GM06990 (cell line): ENCODE measurements around the gene RPH3AL.
"Not testable (repeated sequence)": the region's sequence is repeated elsewhere in the genome, so short reads cannot be mapped to it uniquely, and the experiment has no call there.

Experiments
- DNase-seq: peaks from one replicate; pipeline ENCODE4 v3.0.0-alpha.2; 2011; ENCODE audit not compliant: insufficient read length; ENCODE audit errors: extremely low read depth
- H3K27me3 ChIP-seq: replicated peaks from 2 replicates; pipeline ENCODE4 v1.6.0; 2011; ENCODE audit warnings: low read length; ENCODE audit not compliant: control insufficient read depth, insufficient read depth
- H3K36me3 ChIP-seq: 2 replicates; pipeline ENCODE4 v1.5.1; 2011; ENCODE audit warnings: low read length; ENCODE audit not compliant: control insufficient read depth, insufficient read depth
- H3K4me3 ChIP-seq: replicated peaks from 2 replicates; pipeline ENCODE4 v1.5.1; 2011; ENCODE audit warnings: low read depth, mild to moderate bottlenecking, control low read depth, low read length
- CTCF ChIP-seq: IDR thresholded peaks from 2 replicates; pipeline ENCODE4 v1.5.1; 2011; ENCODE audit warnings: low read length, control low read depth, mild to moderate bottlenecking, inconsistent platforms; ENCODE audit not compliant: insufficient read depth, poor library complexity, severe bottlenecking

The RPH3AL gene

GRCh38 chr17:237406-237955, 115.1 kb downstream of the RPH3AL start:
- Histone ChIP-seq H3K36me3 (no peaks in the 10 kb centered on the region), H3K27me3 (no peaks in the 10 kb centered on the region), H3K4me3 (no peak overlapping the region)
- no peak for TF ChIP-seq CTCF
- DNase-seq, result no peak

GRCh38 chr17:236641-237405, 115.8 kb downstream of the RPH3AL start:
- TF ChIP-seq CTCF, result no peak
- no peak for DNase-seq
- Histone ChIP-seq H3K27me3 (no peaks in the 10 kb centered on the region), H3K36me3 (no peaks in the 10 kb centered on the region), H3K4me3 (no peak overlapping the region)

GRCh38 chr17:235831-236640, 116.6 kb downstream of the RPH3AL start:
- no peak overlapping the region for H3K4me3 ChIP-seq
- no peak for TF ChIP-seq CTCF
- H3K36me3 ChIP-seq, result no peaks in the 10 kb centered on the region
- no peak for DNase-seq
- H3K27me3 ChIP-seq, result no peaks in the 10 kb centered on the region

GRCh38 chr17:234994-235830, 117.4 kb downstream of the RPH3AL start:
- not testable (repeated sequence) for H3K27me3 ChIP-seq, H3K4me3 ChIP-seq, DNase-seq, H3K36me3 ChIP-seq

- DNase-seq, H3K4me3 ChIP-seq, H3K36me3 ChIP-seq, H3K27me3 ChIP-seq: not testable (repeated sequence)
Measured at GRCh38 chr17:234163-234993, 118.2 kb downstream of the RPH3AL start.

GRCh38 chr17:233473-233941, 119.1 kb downstream of the RPH3AL start:
- H3K36me3 ChIP-seq, result no peaks in the 10 kb centered on the region
- DNase-seq, result peak; percentile 20
- TF ChIP-seq CTCF, result peak; percentile 10
- H3K27me3 ChIP-seq, result no peaks in the 10 kb centered on the region
- H3K4me3 ChIP-seq, result no peak overlapping the region
